B cell (primary cell): Measurements from ENCODE around the gene PYGO1. TPM values are rescaled to one million over a fixed set of nuclear protein-coding genes. Genes with fewer than 3 reads are reported as not detected.

Experiments
- ATAC-seq: fragments of 200-7000 bp; cut with Tn5 transposase; one replicate; pipeline ENCODE4 v1.10.0; 2021; ENCODE audit warnings: low read depth, mild to moderate bottlenecking, moderate number of reproducible peaks, moderate library complexity
- CTCF ChIA-PET: fragments of 350-600 bp; sonication (Branson Sonifier 250); formaldehyde crosslinking; loops from one replicate; lab custom pipeline; 2021; ENCODE audit warnings: antibody characterized with exemption, inconsistent platforms; lab: Charles Lee
- POLR2A ChIA-PET: fragments of 350-600 bp; sonication (Branson Sonifier 250); formaldehyde crosslinking; loops from one replicate; lab custom pipeline; 2021; ENCODE audit warnings: antibody characterized with exemption; lab: Charles Lee
- DNase-seq: peaks from one replicate; pipeline ENCODE4 v3.0.0; 2013
- H2AFZ ChIP-seq: 2 replicates; pipeline ENCODE4 v1.6.1; 2012; ENCODE audit warnings: mild to moderate bottlenecking, low read depth, low read length; ENCODE audit not compliant: insufficient read depth, poor library complexity, severe bottlenecking
- H3K27ac ChIP-seq, 2 donors: 1 replicate in 1 of 2; 2 replicates in 1 of 2; pipeline ENCODE4 v1.5.1; 2012 to 2013; ENCODE audit warnings: low read length in 2 of 2, mild to moderate bottlenecking in 2 of 2, moderate library complexity in 1 of 2
- H3K27me3 ChIP-seq, 4 experiments: fragments of 200-600 bp in 1 of 4; sonication (generic) in 1 of 4; replicated peaks in 1 of 4; 1 replicate in 2 of 4; 2 replicates in 2 of 4; pipeline versions ENCODE4 v1.6.1 to v1.7.0; 2013 to 2016; ENCODE audit warnings: low read length in 3 of 4, mild to moderate bottlenecking in 2 of 4, mixed read lengths in 1 of 4, moderate library complexity in 1 of 4; ENCODE audit not compliant: insufficient read depth in 4 of 4, control insufficient read depth in 3 of 4; ENCODE audit errors: control extremely low read depth in 1 of 4
- H3K36me3 ChIP-seq, 2 experiments: replicated peaks in 1 of 2; 1 replicate in 1 of 2; 2 replicates in 1 of 2; pipeline versions ENCODE4 v1.6.1 to v1.7.1; 2013; ENCODE audit warnings: low read length in 1 of 2; ENCODE audit not compliant: insufficient read depth in 2 of 2, control insufficient read depth in 1 of 2; ENCODE audit errors: control extremely low read depth in 1 of 2, extremely low read depth in 1 of 2
- H3K4me1 ChIP-seq, 2 donors: fragments of 200-600 bp in 1 of 2; sonication (generic) in 1 of 2; 1 replicate in 1 of 2; 2 replicates in 1 of 2; pipeline versions ENCODE4 v1.5.1 to v1.6.1; 2013 to 2017; ENCODE audit warnings: low read length in 2 of 2; ENCODE audit not compliant: control insufficient read depth in 2 of 2, insufficient read depth in 2 of 2
- H3K4me2 ChIP-seq: replicated peaks from 2 replicates; pipeline ENCODE3; 2012; ENCODE audit warnings: mild to moderate bottlenecking, low read depth, low read length; ENCODE audit not compliant: poor library complexity, severe bottlenecking
- H3K4me3 ChIP-seq, 5 experiments: fragments of 200-600 bp in 1 of 5; sonication (generic) in 1 of 5; 1 replicate in 3 of 5; 2 replicates in 2 of 5; pipeline versions ENCODE4 v1.5.1 to v1.7.0; 2011 to 2016; ENCODE audit warnings: low read length in 4 of 5, mild to moderate bottlenecking in 4 of 5, low read depth in 2 of 5, control low read depth in 1 of 5, moderate library complexity in 1 of 5; ENCODE audit not compliant: insufficient read depth in 1 of 5; ENCODE audit errors: control extremely low read depth in 1 of 5, extremely low read depth in 1 of 5
- H3K79me2 ChIP-seq: fragments of 200-600 bp; sonication (generic); one replicate; pipeline ENCODE4 v1.6.0; 2016; ENCODE audit warnings: low read length; ENCODE audit not compliant: control insufficient read depth, insufficient read depth
- H3K9ac ChIP-seq: fragments of 200-600 bp; sonication (generic); 2 replicates; pipeline ENCODE4 v1.6.1; 2017; ENCODE audit warnings: mild to moderate bottlenecking, low read length, moderate library complexity
- H3K9me3 ChIP-seq, 3 donors: one replicate each; pipeline versions ENCODE4 v1.6.1 to v1.7.1; 2013; ENCODE audit warnings: low read length in 2 of 3; ENCODE audit not compliant: control insufficient read depth in 2 of 3, insufficient read depth in 1 of 3; ENCODE audit errors: control extremely low read depth in 1 of 3
- H4K20me1 ChIP-seq: 2 replicates; pipeline ENCODE4 v1.6.0; 2012; ENCODE audit warnings: mild to moderate bottlenecking, low read length; ENCODE audit not compliant: insufficient read depth, control insufficient read depth, poor library complexity, severe bottlenecking
- H3K27ac Mint-ChIP-seq: one replicate; pipeline ENCODE4 v1.8.0; 2021; ENCODE audit warnings: mixed read lengths
- H3K27me3 Mint-ChIP-seq: one replicate; pipeline ENCODE4 v1.8.0; 2021; ENCODE audit warnings: mixed read lengths
- H3K4me1 Mint-ChIP-seq: one replicate; pipeline ENCODE4 v1.8.0; 2021; ENCODE audit warnings: mixed read lengths
- H3K4me3 Mint-ChIP-seq: one replicate; pipeline ENCODE4 v1.8.0; 2021; ENCODE audit warnings: mixed read lengths
- H3K9me3 Mint-ChIP-seq: one replicate; pipeline ENCODE4 v1.8.0; 2022; ENCODE audit warnings: mixed read lengths; ENCODE audit not compliant: insufficient read depth
- CTCF ChIP-seq: fragments of 200-600 bp; IDR thresholded peaks from one replicate; pipeline ENCODE4 v1.8.0; 2022; ENCODE audit warnings: antibody characterized with exemption, mild to moderate bottlenecking
- EZH2 ChIP-seq: IDR thresholded peaks from 2 replicates; pipeline ENCODE4 v1.6.1; 2012; ENCODE audit warnings: borderline replicate concordance, low read depth, mild to moderate bottlenecking, moderate library complexity, low read length; ENCODE audit not compliant: insufficient read depth, poor library complexity, severe bottlenecking
- WGBS: methylation state at CpG from one replicate; pipeline ENCODE4 v1.1.5; 2013; ENCODE audit warnings: missing lambda C conversion rate; ENCODE audit not compliant: insufficient coverage; 5-methylcytosine and 5-hydroxymethylcytosine counted together
- intact Hi-C: fragments of 100-400 bp; cut with micrococcal nuclease; formaldehyde crosslinking; loops from one replicate; pipeline ENCODE4 v1.10.0; 2022
- polyA plus RNA-seq: library from polyadenylated mRNA; depleted of rRNA; stranded (reverse); fragments of >200 nt; gene quantifications from 2 replicates; pipeline ENCODE4 v1.2.3, GENCODE V29; 2012
- total RNA-seq, 2 donors: library from RNA; stranded (reverse); fragments of 120-200 nt in 1 of 2; gene quantifications; 1 replicate in 1 of 2; 2 replicates in 1 of 2; pipeline versions ENCODE4 v1.2.3 to v1.2.4, GENCODE V29; 2013 to 2022

The PYGO1 gene
- total and polyA plus RNA-seq, 2 donors (not counting 1 experiment from before 2014, with no cell fraction given): 0.02 TPM; not detected in 1

- TF ChIP-seq CTCF (no peak), EZH2 (no peak)
- no peak overlapping the region for H2AFZ ChIP-seq
- DNase-seq (no peak), ATAC-seq (no peak)
- no peaks in the 10 kb centered on the region for H3K9me3 ChIP-seq
- Mint-ChIP-seq H3K4me1 (no peaks in the 10 kb centered on the region), H3K27me3 (peaks cover 37% of the 10 kb centered on the region), H3K9me3 (no peaks in the 10 kb centered on the region), H3K4me3 (no peak overlapping the region), H3K27ac (no peak overlapping the region)
- no peaks in the 10 kb centered on the region for H4K20me1 ChIP-seq
- no peaks in the 10 kb centered on the region for H3K4me1 ChIP-seq
- H3K27ac ChIP-seq: no peak overlapping the region
- H3K4me3 ChIP-seq: no peak overlapping the region
- no peak overlapping the region for H3K9ac ChIP-seq
- H3K36me3 ChIP-seq: no peaks in the 10 kb centered on the region
- no CpG with 5 or more reads among the region's 1 CpG for WGBS
- ChIA-PET CTCF (no interaction called here), POLR2A (no interaction called here)
- H3K79me2 ChIP-seq: no peaks in the 10 kb centered on the region
- no peak overlapping the region for H3K4me2 ChIP-seq
- H3K27me3 ChIP-seq: peaks cover 0 to 7% (median 0%) of the 10 kb centered on the region in 4 experiments
- intact Hi-C loops: no loop called here
Measured at GRCh38 chr15:55615445-55615844, 27.3 kb upstream of the PYGO1 start.

GRCh38 chr15:55613727-55614126, 25.6 kb upstream of the PYGO1 start:
- no peak overlapping the region for H3K9ac ChIP-seq
- no peaks in the 10 kb centered on the region for H3K9me3 ChIP-seq
- peaks cover 0 to 7% (median 0%) of the 10 kb centered on the region in 4 experiments for H3K27me3 ChIP-seq
- WGBS: 96% methylated on average over 4 of the region's 4 CpGs
- H4K20me1 ChIP-seq: no peaks in the 10 kb centered on the region
- H3K36me3 ChIP-seq: no peaks in the 10 kb centered on the region
- peaks cover 34% of the 10 kb centered on the region for H3K27me3 Mint-ChIP-seq
- H3K27ac Mint-ChIP-seq: no peak overlapping the region
- H3K4me3 Mint-ChIP-seq: no peak overlapping the region
- peaks cover 2% of the 10 kb centered on the region for H3K9me3 Mint-ChIP-seq
- H3K4me2 ChIP-seq: no peak overlapping the region
- H3K4me1 ChIP-seq: no peaks in the 10 kb centered on the region
- no peaks in the 10 kb centered on the region for H3K4me1 Mint-ChIP-seq
- intact Hi-C loops: no loop called here
- no peaks in the 10 kb centered on the region for H3K79me2 ChIP-seq
- POLR2A ChIA-PET: no interaction called here
- ATAC-seq: no peak
- no peak overlapping the region for H3K27ac ChIP-seq
- no peak for TF ChIP-seq CTCF
- no peak for TF ChIP-seq EZH2
- CTCF ChIA-PET: no interaction called here
- no peak for DNase-seq
- no peak overlapping the region for H3K4me3 ChIP-seq
- H2AFZ ChIP-seq: no peak overlapping the region
